GM19438 (cell line): ENCODE measurements around the gene MUTYH.
"Not testable (repeated sequence)": the region's sequence is repeated elsewhere in the genome, so short reads cannot be mapped to it uniquely, and the experiment has no call there.

Source experiments
- ATAC-seq: cut with Tn5 transposase; IDR thresholded peaks from one replicate; pipeline ENCODE4 v1.9.1; 2021; ENCODE audit warnings: low read depth; ENCODE audit not compliant: unreplicated experiment

The MUTYH gene

GRCh38 chr1:45325851-45326506 is 14.3 kb downstream of the MUTYH start:
- ATAC-seq, result no peak

- no peak for ATAC-seq
These were observed 17.7 kb downstream of the MUTYH start for GRCh38 chr1:45322486-45323040.

DNA sequence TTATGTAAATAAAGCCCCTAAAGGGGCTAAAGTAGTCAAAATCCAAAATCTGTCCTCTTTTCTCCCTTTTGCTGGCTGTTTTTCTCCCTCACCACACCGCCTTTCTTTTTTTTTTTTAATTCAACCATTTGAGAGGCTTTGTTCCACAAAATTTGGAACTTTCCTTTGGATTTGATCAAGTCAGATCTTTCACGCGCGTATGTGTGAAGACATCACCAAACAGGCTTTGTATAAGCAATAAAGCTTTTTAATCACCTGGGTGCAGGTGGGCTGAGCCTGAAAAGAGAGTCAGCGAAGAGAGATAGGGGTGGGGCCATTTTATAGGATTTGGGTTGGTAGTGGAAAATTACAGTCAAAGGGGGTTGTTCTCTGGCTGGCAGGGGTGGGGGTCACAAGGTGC is 18.8 kb downstream of the MUTYH start:
- no peak for ATAC-seq

DNA sequence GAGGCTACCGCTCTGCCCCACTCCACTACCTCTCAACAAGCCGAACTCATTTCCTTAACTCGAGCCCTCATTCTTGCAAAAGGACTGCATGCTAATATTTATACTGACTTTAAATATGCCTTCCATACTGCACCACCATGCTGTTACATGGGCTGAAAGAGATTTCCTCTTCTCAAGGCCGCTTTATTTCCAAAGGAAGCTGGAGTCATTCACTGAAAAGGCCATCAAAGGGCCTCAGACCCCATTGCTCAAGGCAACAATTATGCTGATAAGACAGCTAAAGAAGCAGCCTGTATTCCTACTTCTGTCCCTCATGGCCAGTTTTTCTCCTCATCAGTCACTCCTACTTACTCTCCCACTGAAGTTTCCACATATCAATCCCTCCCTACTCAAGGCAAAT is 20.5 kb downstream of the MUTYH start:
- ATAC-seq, result no peak

DNA sequence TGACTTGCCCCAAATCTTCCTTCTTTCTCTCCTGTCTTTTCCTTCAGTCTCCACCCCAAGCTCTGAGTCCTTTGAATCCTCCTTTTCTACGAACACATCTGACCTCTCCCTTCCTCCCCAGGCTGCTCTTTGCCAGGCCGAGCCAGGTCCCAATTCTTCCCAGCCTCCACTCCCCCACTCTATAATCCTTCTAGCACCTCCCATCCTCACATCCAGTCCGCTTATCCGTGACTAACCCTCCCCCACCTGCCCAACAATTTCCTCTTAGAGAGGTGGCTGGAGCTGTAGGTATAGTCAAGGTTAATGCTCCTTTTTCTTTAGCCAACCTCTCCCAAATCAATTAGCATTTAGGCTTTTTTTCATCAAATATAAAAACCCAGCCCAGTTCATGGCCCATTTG is 23.1 kb downstream of the MUTYH start:
- ATAC-seq, result no peak

DNA sequence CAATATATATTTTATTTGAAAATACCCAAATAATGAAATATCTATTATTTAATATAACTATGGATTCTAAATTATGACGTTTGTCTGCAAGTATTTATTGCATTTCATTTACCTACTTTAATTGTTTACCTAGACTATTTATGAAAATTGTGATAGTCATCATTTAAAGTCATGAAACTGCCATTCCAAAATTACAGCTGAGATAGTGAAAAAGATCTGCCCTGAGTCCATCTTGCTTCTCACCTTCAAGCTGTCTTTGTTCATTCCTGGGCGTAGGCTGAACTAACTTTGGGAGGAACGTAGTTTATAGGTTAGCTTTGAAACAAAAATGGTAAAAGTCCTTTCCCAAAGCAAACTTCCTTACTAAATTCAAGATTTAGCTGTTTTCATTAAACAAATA is 26.0 kb downstream of the MUTYH start:
- no peak for ATAC-seq

DNA sequence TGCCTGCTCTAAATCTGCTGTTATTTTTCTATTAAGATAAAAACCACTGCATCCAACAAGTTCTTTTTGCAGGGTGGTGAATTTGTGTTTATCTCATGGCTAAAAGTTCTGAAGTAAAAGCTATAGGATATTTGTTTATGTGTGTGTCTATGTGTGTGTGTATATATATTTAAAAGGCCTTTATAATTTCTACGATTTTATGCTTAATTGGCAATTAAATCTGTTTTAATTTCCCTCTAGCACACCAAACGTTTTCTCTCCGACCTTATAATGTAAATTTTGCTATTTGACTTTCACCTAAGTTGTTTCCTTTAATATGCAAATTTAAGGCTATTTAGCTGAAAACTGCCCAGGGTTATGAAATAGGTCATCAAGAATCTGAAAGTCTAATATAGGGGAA is 33.3 kb downstream of the MUTYH start:
- ATAC-seq, result no peak

- no peak for ATAC-seq
These were observed 33.9 kb downstream of the MUTYH start for GRCh38 chr1:45306319-45306718.

GRCh38 chr1:45305231-45305630 is 35.0 kb downstream of the MUTYH start:
- no peak for ATAC-seq

DNA sequence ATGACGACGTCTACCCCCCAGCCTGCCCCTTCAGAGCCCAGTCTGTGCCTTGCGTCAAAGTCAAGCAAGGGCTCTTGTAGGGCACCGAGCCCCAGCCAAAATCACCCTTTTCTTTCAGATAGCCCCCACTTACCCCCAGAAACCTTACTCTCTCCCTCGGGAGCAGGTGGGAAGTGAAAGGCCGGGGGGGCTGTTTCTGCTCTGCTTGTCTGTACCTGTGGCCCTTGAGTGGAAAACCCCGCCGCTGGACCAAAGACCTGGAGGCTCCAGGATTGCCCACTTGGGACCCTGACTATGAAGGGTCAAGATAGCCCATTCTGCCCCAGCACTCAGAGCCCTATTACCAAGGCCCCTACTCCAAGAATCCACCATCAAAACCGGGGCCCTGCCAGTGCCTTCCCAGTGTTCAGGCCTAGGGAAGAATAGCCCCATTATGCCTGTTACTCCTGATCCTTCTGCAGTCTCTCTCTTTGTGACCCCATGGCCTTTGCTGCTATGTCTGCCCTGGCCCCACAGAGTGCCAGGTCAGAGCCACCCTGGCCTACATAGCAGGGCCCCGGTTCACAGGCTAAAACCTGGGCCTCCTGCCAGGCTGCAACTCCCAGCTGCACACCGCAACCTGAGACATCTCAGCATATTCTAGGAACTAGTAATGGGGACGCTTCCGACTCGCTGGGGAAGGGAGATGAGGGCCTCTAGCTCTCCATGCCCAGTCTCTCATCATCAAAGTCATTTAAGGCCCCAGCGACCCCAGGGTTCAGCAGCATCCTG is 35.7 kb downstream of the MUTYH start:
- no peak for ATAC-seq

- peak; percentile 68 for ATAC-seq
These were observed 36.5 kb downstream of the MUTYH start for GRCh38 chr1:45303520-45304310.

DNA sequence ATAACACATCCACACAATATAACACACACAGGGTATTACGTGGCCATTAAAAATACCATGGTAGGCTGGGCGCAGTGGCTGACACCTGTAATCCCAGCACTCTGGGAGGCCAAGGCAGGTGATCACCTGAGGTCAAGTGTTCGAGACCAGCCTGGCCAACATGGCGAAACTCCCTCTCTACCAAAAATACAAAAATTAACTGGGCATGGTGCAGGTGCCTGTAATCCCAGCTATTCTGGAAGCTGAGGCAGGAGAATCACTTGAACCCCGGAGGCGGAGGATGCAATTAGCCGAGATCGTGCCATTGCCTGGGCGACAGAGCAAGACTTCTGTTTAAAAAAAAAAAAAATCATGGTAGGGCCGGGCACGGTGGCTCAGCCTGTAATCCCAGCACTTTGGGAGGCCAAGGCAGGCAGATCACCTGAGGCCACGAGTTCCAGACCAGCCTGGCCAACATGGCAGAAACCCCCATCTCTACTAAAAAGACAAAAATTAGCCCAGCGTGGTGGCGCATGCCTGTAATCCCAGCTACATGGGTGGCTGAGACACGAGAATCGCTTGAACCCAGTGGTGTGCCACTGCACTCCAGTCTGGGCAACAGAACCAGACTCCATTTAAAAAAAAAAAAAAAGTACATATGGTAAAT is 37.6 kb downstream of the MUTYH start:
- ATAC-seq, result no peak

DNA sequence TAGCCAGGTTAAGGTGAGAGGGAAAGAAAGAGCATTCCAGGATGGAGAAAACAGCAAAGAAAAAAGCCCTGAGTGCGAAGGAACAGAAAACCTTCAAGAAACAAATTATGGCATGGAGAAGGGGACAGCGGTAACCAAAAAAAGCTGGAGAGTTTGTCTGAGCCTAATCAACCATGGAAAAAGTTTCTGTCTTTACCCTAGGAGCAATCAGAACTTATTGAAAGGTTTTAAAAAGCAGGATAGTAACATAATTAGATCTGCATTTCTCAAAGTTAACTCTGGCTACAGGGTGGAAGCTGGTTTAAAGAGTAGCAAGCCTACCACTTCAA is 39.6 kb downstream of the MUTYH start:
- ATAC-seq, result no peak

DNA sequence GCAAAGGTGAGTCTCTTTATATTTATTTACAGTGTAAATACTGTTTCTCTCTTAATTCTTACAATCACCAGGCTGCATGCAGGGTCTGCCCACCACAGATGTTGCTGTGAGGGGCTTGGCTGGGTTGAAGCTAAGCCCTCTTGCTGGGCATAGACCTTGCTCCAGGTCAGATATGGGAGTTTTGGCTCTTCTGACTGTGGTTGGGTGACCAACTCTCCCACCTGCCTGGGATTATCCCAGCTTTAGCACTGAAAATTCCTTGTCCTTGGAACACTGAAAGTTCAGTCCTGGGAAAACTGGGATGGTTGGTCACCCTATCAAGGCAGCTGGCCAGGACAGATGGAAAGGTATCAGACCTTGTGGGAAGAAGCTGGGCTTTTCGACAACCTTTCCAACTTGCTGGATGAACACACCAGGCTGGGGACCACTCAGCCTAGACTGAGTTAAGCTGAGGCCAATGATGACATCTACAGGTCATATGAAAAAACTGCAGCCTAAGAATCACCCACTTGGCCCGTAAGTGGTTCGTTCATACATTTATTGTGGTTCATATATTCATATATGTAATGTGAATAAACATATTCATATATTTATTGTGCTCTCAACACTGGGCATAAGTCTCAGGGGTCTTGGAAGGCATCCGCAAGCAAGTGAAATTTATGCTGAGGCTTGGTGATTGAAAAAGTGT is 40.1 kb downstream of the MUTYH start:
- no peak for ATAC-seq

- no peak for ATAC-seq
These were observed 40.9 kb downstream of the MUTYH start for GRCh38 chr1:45299296-45299695.

DNA sequence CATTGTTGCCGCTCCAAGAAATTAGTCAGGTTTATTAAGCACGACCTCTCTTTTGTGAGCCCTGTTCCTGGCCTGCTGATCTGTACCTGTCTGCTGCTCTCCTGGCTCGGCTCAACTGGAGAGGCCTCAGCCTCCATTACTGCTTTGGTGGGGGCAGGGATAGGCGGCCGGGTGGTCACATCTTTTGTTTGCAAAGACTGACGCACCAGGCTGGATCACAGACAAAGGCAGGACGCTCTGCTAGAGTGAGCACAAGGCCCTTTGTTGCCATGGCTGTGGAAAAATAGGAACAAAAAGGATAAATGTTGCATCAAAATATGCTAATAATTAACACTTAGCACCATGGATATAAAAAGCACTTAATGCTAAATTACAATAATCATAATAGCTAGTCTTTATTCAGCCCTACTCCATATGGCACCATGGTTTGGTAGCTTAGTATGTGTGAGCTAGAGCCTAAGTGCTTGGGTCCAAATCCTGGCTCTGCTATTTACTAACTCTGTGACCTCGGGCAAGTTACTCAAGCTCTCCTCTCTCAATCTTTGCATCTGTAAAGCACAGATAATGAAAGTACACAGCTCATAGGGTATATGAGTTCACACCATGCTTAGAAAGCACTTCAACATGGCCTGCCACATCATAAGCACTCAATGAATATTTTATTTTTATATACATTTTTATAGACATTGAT is 42.4 kb downstream of the MUTYH start:
- no peak for ATAC-seq

DNA sequence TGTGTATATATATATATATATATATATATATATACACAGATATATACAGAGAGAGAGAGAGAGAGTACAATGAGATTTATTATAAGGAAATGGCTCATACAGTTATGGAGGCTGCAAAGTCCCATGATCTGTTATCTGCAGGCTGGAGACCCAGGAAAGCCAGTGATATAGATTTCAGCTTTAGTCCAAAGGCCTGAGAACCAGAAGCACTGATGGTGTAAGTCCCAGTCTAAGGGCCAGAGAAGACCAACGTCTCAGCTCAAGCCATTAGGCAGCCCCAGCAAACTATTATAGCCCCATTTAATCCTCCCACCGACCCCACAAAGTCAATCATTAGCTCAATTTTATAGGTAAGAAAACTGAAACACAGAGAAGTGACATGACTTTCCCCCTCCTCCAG is 48.5 kb downstream of the MUTYH start:
- no peak for ATAC-seq

DNA sequence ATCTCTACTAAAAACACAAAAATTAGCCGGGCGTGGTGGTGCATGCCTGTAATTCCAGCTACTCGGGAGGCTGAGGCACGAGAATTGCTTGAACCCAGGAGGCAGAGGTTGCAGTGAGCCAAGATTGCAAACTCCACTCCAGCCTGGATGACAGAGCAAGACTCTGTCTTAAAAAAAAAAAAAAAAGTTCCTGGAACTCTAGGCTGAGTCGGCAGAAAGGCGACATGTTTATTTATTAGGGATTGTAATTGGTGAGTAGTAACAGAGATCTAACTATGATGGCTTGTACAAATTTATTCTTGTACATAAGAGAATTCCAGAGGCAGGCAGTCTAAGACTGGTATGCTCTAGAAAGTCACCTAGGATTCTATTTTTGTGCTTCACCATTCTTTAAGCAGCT is 49.2 kb downstream of the MUTYH start:
- not testable (repeated sequence) for ATAC-seq

DNA sequence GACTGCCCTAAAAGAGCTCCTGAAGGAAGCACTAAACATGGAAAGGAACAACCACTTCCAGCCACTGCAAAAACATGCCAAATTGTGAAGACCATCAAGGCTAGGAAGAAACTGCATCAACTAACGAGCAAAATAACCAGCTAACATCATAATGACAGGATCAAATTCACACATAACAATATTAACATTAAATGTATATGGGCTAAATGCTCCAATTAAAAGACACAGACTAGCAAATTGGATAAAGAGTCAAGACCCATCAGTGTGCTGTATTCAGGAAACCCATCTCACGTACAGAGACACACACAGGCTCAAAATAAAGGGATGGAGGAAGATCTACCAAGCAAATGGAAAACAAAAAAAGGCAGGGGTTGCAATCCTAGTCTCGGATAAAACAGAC is 53.7 kb downstream of the MUTYH start:
- not testable (repeated sequence) for ATAC-seq

DNA sequence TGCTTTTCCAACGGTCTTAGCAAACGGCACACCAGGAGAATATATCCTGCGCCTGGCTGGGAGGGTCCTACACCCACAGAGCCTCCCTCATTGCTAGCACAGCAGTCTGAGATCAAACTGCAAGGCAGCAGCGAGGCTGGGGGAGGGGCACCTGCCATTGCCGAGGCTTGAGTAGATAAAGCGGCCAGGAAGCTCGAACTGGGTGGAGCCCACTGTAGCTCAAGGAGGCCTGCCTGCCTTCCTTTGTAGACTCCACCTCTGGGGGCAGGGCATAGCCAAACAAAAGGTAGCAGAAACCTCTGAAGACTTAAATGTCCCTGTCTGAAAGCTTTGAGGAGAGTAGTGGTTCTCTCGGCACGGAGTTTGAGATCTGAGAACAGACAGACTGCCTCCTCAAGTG is 55.4 kb downstream of the MUTYH start:
- ATAC-seq, result not testable (repeated sequence)
